ENCODE results near the gene BDH1. TPM values are rescaled to one million over a fixed set of nuclear protein-coding genes. Genes with fewer than 3 reads are reported as not detected.

The BDH1 gene
- total RNA-seq, 1 donor from 2014 or later = 12.4 TPM

GRCh38 chr3:197549261-197549885 is 6.4 kb downstream of the BDH1 start:
- no peak for TF ChIP-seq CTCF (IDR thresholded peaks at IDR 0.05)
- intact Hi-C loops (cut with DNase I) = no loop called here
- Histone ChIP-seq H3K9me3 (no peaks in the 10 kb centered on the region), H3K27ac (no peak overlapping the region), H3K27me3 (ENCODE audit: low read depth) (no peaks in the 10 kb centered on the region), H3K4me1 (peaks cover 11% of the 10 kb centered on the region), H3K4me3 (no peak overlapping the region), H3K36me3 (no peaks in the 10 kb centered on the region)
- DNase-seq (no peak), ATAC-seq (no peak)

- ATAC-seq = no peak
- DNase-seq = no peak
- Histone ChIP-seq H3K4me1 (peaks cover 5% of the 10 kb centered on the region), H3K36me3 (no peaks in the 10 kb centered on the region), H3K9me3 (no peaks in the 10 kb centered on the region), H3K4me3 (no peak overlapping the region), H3K27ac (no peak overlapping the region), H3K27me3 (ENCODE audit: low read depth) (no peaks in the 10 kb centered on the region)
- no peak for TF ChIP-seq CTCF (IDR thresholded peaks at IDR 0.05)
- intact Hi-C loops (cut with DNase I) = no loop called here
Observed at GRCh38 chr3:197547306-197548011, 8.3 kb downstream of the BDH1 start.

- Histone ChIP-seq H3K27ac (no peak overlapping the region), H3K27me3 (ENCODE audit: low read depth) (no peaks in the 10 kb centered on the region), H3K4me3 (no peak overlapping the region), H3K4me1 (peaks cover 5% of the 10 kb centered on the region), H3K9me3 (no peaks in the 10 kb centered on the region), H3K36me3 (no peaks in the 10 kb centered on the region)
- no peak for ATAC-seq
- no peak for TF ChIP-seq CTCF (IDR thresholded peaks at IDR 0.05)
- no peak for DNase-seq
- intact Hi-C loops (cut with DNase I) = no loop called here
Observed at GRCh38 chr3:197546307-197547085, 9.3 kb downstream of the BDH1 start.

GRCh38 chr3:197545571-197545970 is 10.2 kb downstream of the BDH1 start:
- DNase-seq = no peak
- Histone ChIP-seq H3K27me3 (ENCODE audit: low read depth) (no peaks in the 10 kb centered on the region), H3K4me3 (no peak overlapping the region), H3K9me3 (no peaks in the 10 kb centered on the region), H3K4me1 (peaks cover 13% of the 10 kb centered on the region), H3K27ac (no peak overlapping the region), H3K36me3 (no peaks in the 10 kb centered on the region)
- ATAC-seq = no peak
- intact Hi-C loops (cut with DNase I) = no loop called here
- TF ChIP-seq CTCF (IDR thresholded peaks at IDR 0.05) = no peak

GRCh38 chr3:197545101-197545500 is 10.7 kb downstream of the BDH1 start:
- H3K9me3 ChIP-seq = no peaks in the 10 kb centered on the region
- H3K27ac ChIP-seq = no peak overlapping the region
- peaks cover 16% of the 10 kb centered on the region for H3K4me1 ChIP-seq
- no peaks in the 10 kb centered on the region for H3K27me3 ChIP-seq (ENCODE audit: low read depth)
- no peak overlapping the region for H3K4me3 ChIP-seq
- DNase-seq (no peak), ATAC-seq (no peak)
- no peaks in the 10 kb centered on the region for H3K36me3 ChIP-seq
- intact Hi-C loops (cut with DNase I) = no loop called here
- TF ChIP-seq CTCF (IDR thresholded peaks at IDR 0.05) = no peak
